IPS-18c (cell line): Measurements from ENCODE around the gene TMEM240.

Experiments used
- H3K4me3 ChIP-seq: 2 replicates; pipeline ENCODE4 v1.7.0; 2013; ENCODE audit warnings: low read depth, mild to moderate bottlenecking, low read length, moderate library complexity; ENCODE audit not compliant: insufficient read depth
- H3K9me3 ChIP-seq: one replicate; pipeline ENCODE4 v1.6.1; 2013; ENCODE audit warnings: mild to moderate bottlenecking, low read length, moderate library complexity; ENCODE audit not compliant: control insufficient read depth, insufficient read depth

The TMEM240 gene

DNA sequence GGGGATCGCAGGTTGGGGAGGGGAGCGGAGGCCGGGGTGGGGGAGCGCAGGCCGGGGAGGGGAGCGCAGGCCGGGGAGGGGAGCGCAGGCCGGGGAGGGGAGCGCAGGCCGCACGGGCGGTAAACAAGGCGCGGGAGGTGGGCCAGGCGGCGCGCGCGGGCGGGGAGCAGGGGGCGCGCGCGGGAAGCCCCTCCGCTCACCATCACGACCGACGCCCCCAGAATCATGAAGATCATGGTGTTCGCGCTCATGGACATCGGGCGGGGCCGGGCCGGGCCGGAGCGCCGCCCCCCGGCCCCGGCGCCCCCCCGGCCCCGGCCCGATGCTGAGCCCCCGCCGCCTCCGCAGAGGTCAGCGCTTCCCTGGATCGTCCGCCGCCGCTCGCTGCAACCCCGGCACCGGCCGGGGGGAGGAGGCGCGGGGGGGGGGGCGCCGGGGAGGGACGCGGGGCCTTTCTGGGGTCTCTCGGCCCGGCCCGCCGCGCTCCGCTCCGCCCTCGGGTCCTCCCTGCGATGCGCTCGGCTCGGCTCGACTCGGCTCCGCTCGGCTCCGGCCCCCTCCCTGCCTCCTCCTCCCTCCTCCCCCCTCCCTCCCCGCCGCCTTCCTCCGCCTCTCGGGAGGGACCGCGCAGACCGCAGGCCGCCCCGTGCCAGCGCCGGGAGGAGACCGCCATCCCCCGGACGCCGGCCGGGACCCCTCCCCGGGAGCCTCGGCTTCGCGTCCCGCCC is at the start of gene TMEM240:
TMEM240 (minus strand) TSS at position 535 of the 728 bp plus-strand sequence; CDS start at position 257, 278 bp downstream.
- peak within 1 kb of the TSS; percentile 66 for H3K4me3 ChIP-seq
- H3K9me3 ChIP-seq = no peaks in the 10 kb centered on the region

- no peak overlapping the region for H3K4me3 ChIP-seq
- no peaks in the 10 kb centered on the region for H3K9me3 ChIP-seq
Observed at GRCh38 chr1:1583347-1584010, 43.1 kb upstream of the TMEM240 start.

DNA sequence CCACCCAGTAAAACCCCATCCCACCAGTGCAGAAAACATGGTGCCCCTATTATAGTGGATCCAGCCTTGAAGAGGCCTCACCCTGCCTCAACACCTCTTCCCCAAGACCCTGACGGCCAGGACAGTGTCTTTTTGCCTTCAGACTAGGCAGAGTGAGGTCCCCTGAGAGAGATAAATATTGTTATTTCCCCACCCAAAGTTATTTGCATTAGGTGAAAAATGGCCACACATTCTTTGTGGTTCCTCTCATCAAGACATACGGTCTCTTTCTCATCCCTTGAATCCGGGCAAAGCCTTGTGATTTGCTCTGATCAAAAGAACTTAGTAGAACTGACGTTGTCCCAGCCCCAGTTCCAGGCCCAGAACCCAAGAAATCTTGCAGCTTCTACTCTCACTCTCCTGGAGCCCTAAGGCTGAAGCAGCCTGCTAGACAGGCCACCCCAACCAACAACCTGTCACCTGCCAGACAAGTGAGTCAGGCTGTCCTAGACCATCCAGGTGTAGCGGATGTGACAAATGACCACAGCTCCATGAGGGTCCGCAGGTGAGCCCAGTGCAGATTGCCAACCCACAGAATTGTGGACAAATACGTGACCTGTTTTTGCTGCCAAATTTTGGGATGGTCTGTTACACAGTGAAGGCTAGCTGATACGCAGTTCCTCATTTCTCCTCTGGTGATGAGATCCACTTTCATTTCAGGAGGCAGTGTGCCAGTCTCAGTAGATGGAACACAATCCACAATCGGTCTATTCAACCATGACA is 42.3 kb upstream of the TMEM240 start:
- Histone ChIP-seq H3K9me3 (no peaks in the 10 kb centered on the region), H3K4me3 (no peak overlapping the region)

GRCh38 chr1:1578371-1578940 is 38.0 kb upstream of the TMEM240 start:
- H3K4me3 ChIP-seq = no peak overlapping the region

DNA sequence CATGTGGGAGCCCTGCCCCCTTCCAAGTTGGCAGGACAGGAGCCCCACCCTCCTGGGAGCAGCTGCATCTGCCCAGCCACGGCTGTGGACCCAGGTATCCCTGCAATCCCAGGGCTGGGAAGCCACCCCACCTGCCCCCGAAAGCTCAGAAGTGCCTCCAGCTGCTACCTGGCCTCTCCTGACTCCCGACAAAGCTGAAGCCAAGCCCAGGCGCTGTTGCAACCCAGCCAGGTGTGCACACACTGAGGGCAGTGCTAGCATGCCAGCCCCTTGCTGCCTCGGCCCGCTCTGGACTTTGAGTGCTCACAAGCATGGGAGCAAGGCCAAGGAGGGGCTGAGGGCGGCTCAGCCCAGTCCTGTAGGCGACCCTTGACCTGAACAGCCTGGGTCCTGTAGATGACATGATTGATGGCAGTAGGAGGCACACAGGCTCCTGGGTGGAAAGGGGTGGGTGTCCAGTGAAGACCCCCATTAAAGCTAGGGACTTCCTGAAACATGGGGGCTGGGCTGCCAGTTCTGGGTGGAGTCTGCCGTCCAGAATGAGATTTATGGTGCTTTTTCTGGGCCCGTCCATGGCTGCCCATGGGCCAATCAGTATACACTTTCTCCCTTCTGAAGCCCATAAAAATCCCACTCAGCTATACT is 37.1 kb upstream of the TMEM240 start:
- no peaks in the 10 kb centered on the region for H3K9me3 ChIP-seq

More at GRCh38 chr1:1578371-1578940, 38.0 kb upstream of the TMEM240 start:
- H3K9me3 ChIP-seq = no peaks in the 10 kb centered on the region

GRCh38 chr1:1574721-1575537 is 34.5 kb upstream of the TMEM240 start, which contains the start of gene SSU72:
SSU72 (minus strand) TSS chr1:1574863; CDS start chr1:1574557, 306 bp downstream.
- Histone ChIP-seq H3K9me3 (no peaks in the 10 kb centered on the region), H3K4me3 (peak within 1 kb of the TSS; percentile 71)

More for the DNA sequence above, 37.1 kb upstream of the TMEM240 start:
- H3K4me3 ChIP-seq = no peak overlapping the region

GRCh38 chr1:1573843-1574720 is 33.7 kb upstream of the TMEM240 start:
- no peaks in the 10 kb centered on the region for H3K9me3 ChIP-seq

DNA sequence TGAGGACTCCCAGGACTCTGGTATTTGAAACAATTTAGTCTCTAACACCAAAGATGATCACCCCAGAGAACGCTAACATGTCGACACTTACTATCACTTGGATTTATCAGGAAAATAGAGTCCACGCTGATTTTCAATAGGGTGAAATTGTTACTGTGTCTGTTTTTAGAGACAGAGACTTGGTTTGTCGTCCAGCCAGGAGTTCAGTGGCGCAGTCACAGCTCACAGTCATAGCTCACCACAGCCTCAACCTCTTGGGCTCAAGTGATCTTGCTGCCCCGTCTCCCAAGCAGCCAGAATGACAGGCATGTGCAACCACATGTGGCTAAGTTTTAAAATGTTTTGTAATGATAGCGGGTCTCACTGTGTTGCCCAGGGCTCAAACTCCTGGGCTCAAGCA is 28.9 kb upstream of the TMEM240 start:
- Histone ChIP-seq H3K4me3 (no peak overlapping the region), H3K9me3 (no peaks in the 10 kb centered on the region)

More at GRCh38 chr1:1573843-1574720, 33.7 kb upstream of the TMEM240 start:
- H3K4me3 ChIP-seq = peak overlapping the region; percentile 71

GRCh38 chr1:1567891-1568291 is 27.5 kb upstream of the TMEM240 start:
- Histone ChIP-seq H3K9me3 (no peaks in the 10 kb centered on the region), H3K4me3 (no peak overlapping the region)

GRCh38 chr1:1567152-1567875 is 26.9 kb upstream of the TMEM240 start:
- no peaks in the 10 kb centered on the region for H3K9me3 ChIP-seq
- H3K4me3 ChIP-seq = no peak overlapping the region

GRCh38 chr1:1565340-1565739 is 24.9 kb upstream of the TMEM240 start:
- H3K4me3 ChIP-seq = no peak overlapping the region
- no peaks in the 10 kb centered on the region for H3K9me3 ChIP-seq

- Histone ChIP-seq H3K9me3 (no peaks in the 10 kb centered on the region), H3K4me3 (no peak overlapping the region)
Observed at GRCh38 chr1:1564268-1564667, 23.8 kb upstream of the TMEM240 start.

- H3K4me3 ChIP-seq = no peak overlapping the region
- no peaks in the 10 kb centered on the region for H3K9me3 ChIP-seq
Observed at GRCh38 chr1:1563688-1564087, 23.3 kb upstream of the TMEM240 start.

- Histone ChIP-seq H3K4me3 (no peak overlapping the region), H3K9me3 (no peaks in the 10 kb centered on the region)
Observed at GRCh38 chr1:1562556-1563195, 22.3 kb upstream of the TMEM240 start.
